GM12878 (cell line): ENCODE measurements around the gene C22orf31. TPM values are rescaled to one million over a fixed set of nuclear protein-coding genes. Genes with fewer than 3 reads are reported as not detected.

ENCODE experiments used
- ATAC-seq: fragments of 200-7000 bp; cut with Tn5 transposase; 3 replicates; pipeline ENCODE4 v1.9.1; 2020; ENCODE audit warnings: mild to moderate bottlenecking, moderate library complexity
- BruUV-seq: library from RNA; stranded (reverse); fragments of 400-500 nt; replicated peaks from 2 replicates; lab custom pipeline; 2021; lab: Mats Ljungman, UMichigan
- CTCF ChIA-PET: fragments of 300-600 bp; sonication (Branson Sonifier 250); formaldehyde crosslinking; extraction: SDS; loops from one replicate; lab custom pipeline; 2021; ENCODE audit warnings: inconsistent platforms; lab: Yijun Ruan, JAX
- POLR2A ChIA-PET: fragments of 350-600 bp; formaldehyde crosslinking; extraction: SDS; loops from one replicate; lab custom pipeline; 2021; ENCODE audit warnings: inconsistent platforms; lab: Charles Lee
- RAD21 ChIA-PET: fragments of 300-600 bp; sonication (Branson Sonifier 250); formaldehyde crosslinking; loops from one replicate; lab custom pipeline; 2023; ENCODE audit warnings: antibody characterized with exemption; ENCODE audit not compliant: unreplicated experiment; lab: Charles Lee
- SMC1A ChIA-PET: fragments of 300-600 bp; sonication (Branson Sonifier 250); formaldehyde crosslinking; loops from one replicate; lab custom pipeline; 2023; ENCODE audit not compliant: unreplicated experiment, uncharacterized antibody; lab: Charles Lee
- DNase-seq: peaks from one replicate; pipeline ENCODE4 v3.0.0-alpha.2; 2011; ENCODE audit warnings: low read depth, low spot score
- FAIRE-seq: peaks from 3 replicates; lab custom pipeline; 2011; peaks lifted over from hg19 to GRCh38; lab: Jason Lieb, UNC
- H2AFZ ChIP-seq: 2 replicates; pipeline ENCODE4 v1.6.0; 2011; ENCODE audit warnings: low read depth, low read length, control low read depth; ENCODE audit not compliant: control insufficient read depth
- H3K27ac ChIP-seq: 2 replicates; pipeline ENCODE4 v1.5.1; 2011; ENCODE audit warnings: control low read depth; ENCODE audit not compliant: control insufficient read depth, insufficient read depth
- H3K27me3 ChIP-seq, 2 experiments: replicated peaks in 1 of 2; 2 replicates each; pipeline versions ENCODE4 v1.6.0 to v1.6.1; 2011; ENCODE audit warnings: low read length in 1 of 2; ENCODE audit not compliant: control insufficient read depth in 2 of 2, insufficient read depth in 2 of 2
- H3K36me3 ChIP-seq, 2 experiments: 2 replicates each; pipeline ENCODE4 v1.5.1; 2011; ENCODE audit warnings: low read length in 1 of 2; ENCODE audit not compliant: control insufficient read depth in 2 of 2, insufficient read depth in 2 of 2
- H3K4me1 ChIP-seq: 2 replicates; pipeline ENCODE4 v1.6.1; 2011; ENCODE audit warnings: mild to moderate bottlenecking, low read length, moderate library complexity, mixed read lengths; ENCODE audit not compliant: control insufficient read depth, insufficient read depth
- H3K4me2 ChIP-seq: 2 replicates; pipeline ENCODE4 v1.6.0; 2011; ENCODE audit warnings: control low read depth; ENCODE audit not compliant: control insufficient read depth, insufficient read depth
- H3K4me3 ChIP-seq: fragments of 200-600 bp; sonication (generic); 2 replicates; pipeline ENCODE4 v1.5.1; 2016
- H3K79me2 ChIP-seq: 2 replicates; pipeline ENCODE4 v1.6.0; 2011; ENCODE audit warnings: low read length; ENCODE audit not compliant: control insufficient read depth, insufficient read depth
- H3K9ac ChIP-seq: 2 replicates; pipeline ENCODE4 v1.8.0; 2011; ENCODE audit warnings: low read length, control low read depth, mixed read lengths; ENCODE audit not compliant: control insufficient read depth, insufficient read depth
- H3K9me3 ChIP-seq: replicated peaks from 3 replicates; pipeline ENCODE4 v1.5.1; 2011; ENCODE audit warnings: mild to moderate bottlenecking, low read length; ENCODE audit not compliant: control insufficient read depth, insufficient read depth
- H4K20me1 ChIP-seq: 2 replicates; pipeline ENCODE4 v1.6.0; 2011; ENCODE audit not compliant: control insufficient read depth, insufficient read depth
- CBX3 ChIP-seq: fragments of 200-600 bp; sonication (generic); IDR thresholded peaks from 2 replicates; pipeline ENCODE4 v1.6.1; 2016; ENCODE audit warnings: low read depth, borderline replicate concordance
- CREB1 ChIP-seq: IDR thresholded peaks from 2 replicates; pipeline ENCODE4 v1.6.1; 2012; ENCODE audit warnings: low read depth, mild to moderate bottlenecking, inconsistent platforms
- E4F1 ChIP-seq: fragments of 450-650 bp; IDR thresholded peaks from 2 replicates; pipeline ENCODE4 v1.6.1; 2018; ENCODE audit warnings: borderline replicate concordance, mild to moderate bottlenecking; ENCODE audit not compliant: partially characterized antibody
- LARP7 ChIP-seq: fragments of 450-650 bp; IDR thresholded peaks from 2 replicates; pipeline ENCODE4 v1.6.1; 2017; ENCODE audit warnings: mild to moderate bottlenecking
- NFYA ChIP-seq: IDR thresholded peaks from 2 replicates; pipeline ENCODE4 v1.6.1; 2011; ENCODE audit warnings: low read depth, mild to moderate bottlenecking, low read length, improper control_type of control experiment, borderline replicate concordance
- NR2F1 ChIP-seq: fragments of 450-650 bp; conservative IDR thresholded peaks from 2 replicates; pipeline ENCODE4 v1.6.1; 2017; ENCODE audit warnings: mild to moderate bottlenecking
- SIN3A ChIP-seq: IDR thresholded peaks from 2 replicates; pipeline ENCODE4 v1.6.1; 2012; ENCODE audit warnings: low read depth, low read length, improper control_type of control experiment
- TCF12 ChIP-seq: IDR thresholded peaks from 2 replicates; pipeline ENCODE4 v1.6.1; 2011; ENCODE audit warnings: low read depth, mild to moderate bottlenecking, low read length
- YBX1 ChIP-seq: fragments of 450-650 bp; IDR thresholded peaks from 2 replicates; pipeline ENCODE4 v1.6.1; 2016; ENCODE audit warnings: antibody characterized with exemption
- WGBS: methylation state at CpG from one replicate; pipeline ENCODE4 v1.1.6; 2016; ENCODE audit warnings: low lambda C conversion rate; ENCODE audit not compliant: insufficient replicate concordance, insufficient coverage; ENCODE audit errors: missing lambda C conversion rate; 5-methylcytosine and 5-hydroxymethylcytosine counted together
- in situ Hi-C: fragments of 300-500 bp; cut with MboI; formaldehyde crosslinking; loops from 9 replicates; pipeline ENCODE4 v1.14.3; 2018; ENCODE audit warnings: mixed read lengths
- intact Hi-C: fragments of 100-400 bp; cut with micrococcal nuclease; formaldehyde crosslinking; loops from one replicate; pipeline ENCODE4 v1.14.2; 2022; ENCODE audit not compliant: unreplicated experiment
- polyA plus RNA-seq, 11 experiments: library from polyadenylated mRNA; depleted of rRNA in 4 of 11; unstranded in 6 of 11; stranded (reverse) in 5 of 11; fragments of >200 nt; fragmentation: Nextera tagmentation in 4 of 11; fragmentation: Illumina TruSeq in 1 of 11; extraction: Ambion mirVana in 4 of 11; extraction: Trizol in 1 of 11; gene quantifications; 1 replicate in 1 of 11; 2 replicates in 10 of 11; pipeline versions ENCODE4 v1.2.1 to v1.2.3, GENCODE V29; 2011 to 2016; ENCODE audit warnings: inconsistent platforms in 2 of 11, missing spikeins in 2 of 11, low read depth in 1 of 11
- total RNA-seq, 4 experiments: library from RNA; depleted of rRNA in 3 of 4; stranded (reverse); fragments of >200 nt in 3 of 4; fragmentation: Illumina TruSeq in 1 of 4; extraction: Trizol in 1 of 4; gene quantifications; 2 replicates each; pipeline versions ENCODE4 v1.2.1 to v1.2.3, GENCODE V29; 2013 to 2021

The C22orf31 gene
- total and polyA plus RNA-seq, 10 of the 15 experiments (the other 5 are each of a cell fraction or from before 2014, with no cell fraction given), result not detected

GRCh38 chr22:29012101-29012433, 49.6 kb downstream of the C22orf31 start:
- Histone ChIP-seq H3K27me3 (0 out of 4 replicates have a peak, but pooled peaks cover 0 to 2% of the 10 kb centered on the region in 2 experiments), H4K20me1 (no peaks in the 10 kb centered on the region), H3K4me2 (no peak overlapping the region)
- in situ Hi-C loops, result no loop called here
- BruUV-seq, result no TSS peak
- ChIA-PET POLR2A (interaction anchor here (1.2 kb wide), 1 partner anchor 12 kb away, joined by 5 read pairs; no protein-coding TSS in a partner anchor), SMC1A (interaction anchor here (0.6 to 4.6 kb wide), 6 partner anchors 9 to 233 kb away, joined by 3 to 50 read pairs (median 4); no protein-coding TSS in a partner anchor)
- TF ChIP-seq NR2F1 (no peak), LARP7 (no peak), CREB1 (no peak), YBX1 (no peak), CBX3 (no peak), TCF12 (no peak), NFYA (no peak), SIN3A (no peak), E4F1 (no peak)
- TF ChIP-seq, all 136 proteins: peak for 0
- 32% methylated on average over 4 of the region's 4 CpGs for WGBS
- no peak overlapping the region for H3K27ac ChIP-seq
- ChIA-PET RAD21 (interaction anchor here (1.6 kb wide), 1 partner anchor 95 kb away, joined by 3 read pairs; no protein-coding TSS in a partner anchor), CTCF (interaction anchor here (1.4 to 3.3 kb wide), 4 partner anchors 9 to 156 kb away, joined by 3 to 13 read pairs (median 5); no protein-coding TSS in a partner anchor)
- no peaks in the 10 kb centered on the region for H3K9me3 ChIP-seq
- H2AFZ ChIP-seq, result no peak overlapping the region
- H3K9ac ChIP-seq, result no peak overlapping the region
- ATAC-seq (no peak), FAIRE-seq (no peak), DNase-seq (no peak)
- no peaks in the 10 kb centered on the region; a peak in 1 of 4 replicates for H3K36me3 ChIP-seq
- H3K4me3 ChIP-seq, result no peak overlapping the region
- H3K4me1 ChIP-seq, result no peaks in the 10 kb centered on the region
- H3K79me2 ChIP-seq, result no peaks in the 10 kb centered on the region
- intact Hi-C loops, result no loop called here
